Measurements from ENCODE around the gene PPIF.

GRCh38 chr10:79318369-79318768, 28.9 kb upstream of the PPIF start:
- TF ChIP-seq CTCF (IDR thresholded peaks at IDR 0.05; ENCODE audit: low read depth, low read length) (no peak), EZH2phosphoT487 (IDR thresholded peaks at IDR 0.05; ENCODE audit: low read depth) (no peak)

All from OCI-LY3 (cell line).